ENCODE measurements around the gene YWHAG. TPM values are rescaled to one million over a fixed set of nuclear protein-coding genes. Genes with fewer than 3 reads are reported as not detected.
"Not testable (repeated sequence)": the region's sequence is repeated elsewhere in the genome, so short reads cannot be mapped to it uniquely, and the experiment has no call there.

YWHAG gene
- total RNA-seq, 1 experiment from 2014 or later = 192 TPM

- no peak for TF ChIP-seq TCF7 (CRISPR knock-in tag; IDR thresholded peaks at IDR 0.05; ENCODE audit: low read depth)
- TF ChIP-seq, protein P1, sequence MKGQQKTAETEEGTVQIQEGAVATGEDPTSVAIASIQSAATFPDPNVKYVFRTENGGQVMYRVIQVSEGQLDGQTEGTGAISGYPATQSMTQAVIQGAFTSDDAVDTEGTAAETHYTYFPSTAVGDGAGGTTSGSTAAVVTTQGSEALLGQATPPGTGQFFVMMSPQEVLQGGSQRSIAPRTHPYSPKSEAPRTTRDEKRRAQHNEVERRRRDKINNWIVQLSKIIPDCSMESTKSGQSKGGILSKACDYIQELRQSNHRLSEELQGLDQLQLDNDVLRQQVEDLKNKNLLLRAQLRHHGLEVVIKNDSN (CRISPR knock-in tag; IDR thresholded peaks at IDR 0.05) = no peak
- TF ChIP-seq NFE2L1 (CRISPR knock-in tag; IDR thresholded peaks at IDR 0.05) = no peak
- TF ChIP-seq E2F5 (CRISPR knock-in tag; IDR thresholded peaks at IDR 0.05) = no peak
- TF ChIP-seq, protein P2, sequence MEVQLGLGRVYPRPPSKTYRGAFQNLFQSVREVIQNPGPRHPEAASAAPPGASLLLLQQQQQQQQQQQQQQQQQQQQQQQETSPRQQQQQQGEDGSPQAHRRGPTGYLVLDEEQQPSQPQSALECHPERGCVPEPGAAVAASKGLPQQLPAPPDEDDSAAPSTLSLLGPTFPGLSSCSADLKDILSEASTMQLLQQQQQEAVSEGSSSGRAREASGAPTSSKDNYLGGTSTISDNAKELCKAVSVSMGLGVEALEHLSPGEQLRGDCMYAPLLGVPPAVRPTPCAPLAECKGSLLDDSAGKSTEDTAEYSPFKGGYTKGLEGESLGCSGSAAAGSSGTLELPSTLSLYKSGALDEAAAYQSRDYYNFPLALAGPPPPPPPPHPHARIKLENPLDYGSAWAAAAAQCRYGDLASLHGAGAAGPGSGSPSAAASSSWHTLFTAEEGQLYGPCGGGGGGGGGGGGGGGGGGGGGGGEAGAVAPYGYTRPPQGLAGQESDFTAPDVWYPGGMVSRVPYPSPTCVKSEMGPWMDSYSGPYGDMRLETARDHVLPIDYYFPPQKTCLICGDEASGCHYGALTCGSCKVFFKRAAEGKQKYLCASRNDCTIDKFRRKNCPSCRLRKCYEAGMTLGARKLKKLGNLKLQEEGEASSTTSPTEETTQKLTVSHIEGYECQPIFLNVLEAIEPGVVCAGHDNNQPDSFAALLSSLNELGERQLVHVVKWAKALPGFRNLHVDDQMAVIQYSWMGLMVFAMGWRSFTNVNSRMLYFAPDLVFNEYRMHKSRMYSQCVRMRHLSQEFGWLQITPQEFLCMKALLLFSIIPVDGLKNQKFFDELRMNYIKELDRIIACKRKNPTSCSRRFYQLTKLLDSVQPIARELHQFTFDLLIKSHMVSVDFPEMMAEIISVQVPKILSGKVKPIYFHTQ (CRISPR knock-in tag; IDR thresholded peaks at IDR 0.05) = no peak
- no peak for TF ChIP-seq ZNF219 (CRISPR knock-in tag; IDR thresholded peaks at IDR 0.05; ENCODE audit: borderline replicate concordance)
- TF ChIP-seq PREB (CRISPR knock-in tag; IDR thresholded peaks at IDR 0.05; ENCODE audit: borderline replicate concordance) = no peak
Observed at GRCh38 chr7:76310102-76310957, 48.5 kb downstream of the YWHAG start (continued).

GRCh38 chr7:76309341-76310101, 49.3 kb downstream of the YWHAG start:
- H3K4me1 Mint-ChIP-seq = peaks cover 19% of the 10 kb centered on the region
- not testable (repeated sequence) for ATAC-seq; H3K36me3 Mint-ChIP-seq; DNase-seq (ENCODE audit: low spot score); H3K4me3 Mint-ChIP-seq; H3K27ac Mint-ChIP-seq; H3K27me3 Mint-ChIP-seq (ENCODE audit: low read depth); H3K9me3 Mint-ChIP-seq
- POLR2A ChIA-PET = interaction anchor here (0.6 kb wide), 2 partner anchors 80 to 200 kb away, joined by 3 to 4 read pairs; no protein-coding TSS in a partner anchor
- CTCF ChIA-PET = interaction anchor here (0.7 to 1.0 kb wide), 3 partner anchors 8 to 443 kb away, joined by 3 to 4 read pairs (median 3); no protein-coding TSS in a partner anchor

GRCh38 chr7:76308874-76309273, 49.9 kb downstream of the YWHAG start:
- not testable (repeated sequence) for H3K9me3 Mint-ChIP-seq; H3K36me3 Mint-ChIP-seq; H3K4me3 Mint-ChIP-seq; ATAC-seq; DNase-seq (ENCODE audit: low spot score); H3K27me3 Mint-ChIP-seq (ENCODE audit: low read depth); H3K27ac Mint-ChIP-seq
- H3K4me1 Mint-ChIP-seq = peaks cover 23% of the 10 kb centered on the region
- POLR2A ChIA-PET = interaction anchor here (0.6 kb wide), 1 partner anchor 16 kb away, joined by 3 read pairs; no protein-coding TSS in a partner anchor
- CTCF ChIA-PET = interaction anchor here (0.7 to 1.0 kb wide), 3 partner anchors 9 to 442 kb away, joined by 3 to 4 read pairs (median 3); no protein-coding TSS in a partner anchor
- TF ChIP-seq NFYB (CRISPR knock-in tag; conservative IDR thresholded peaks at IDR 0.05; ENCODE audit: low read depth) = peak; percentile 59

- Mint-ChIP-seq H3K27me3 (ENCODE audit: low read depth) (peaks cover 20% of the 10 kb centered on the region), H3K4me3 (no peak overlapping the region), H3K27ac (no peak overlapping the region), H3K9me3 (peaks cover 8% of the 10 kb centered on the region), H3K36me3 (peaks cover 8% of the 10 kb centered on the region), H3K4me1 (peaks cover 23% of the 10 kb centered on the region)
- ATAC-seq (no peak), DNase-seq (ENCODE audit: low spot score) (no peak)
- ChIA-PET CTCF (interaction anchor here (0.7 to 4.8 kb wide), 3 partner anchors 9 to 22 kb away, joined by 4 to 30 read pairs (median 12); no protein-coding TSS in a partner anchor), POLR2A (no interaction called here)
- TF ChIP-seq NFATC4 (CRISPR knock-in tag; IDR thresholded peaks at IDR 0.05) = no peak
- TF ChIP-seq ZNF281 (CRISPR knock-in tag; IDR thresholded peaks at IDR 0.05) = no peak
- no peak for TF ChIP-seq ESRRA (CRISPR knock-in tag; IDR thresholded peaks at IDR 0.05; ENCODE audit: borderline replicate concordance)
- TF ChIP-seq, protein P3, sequence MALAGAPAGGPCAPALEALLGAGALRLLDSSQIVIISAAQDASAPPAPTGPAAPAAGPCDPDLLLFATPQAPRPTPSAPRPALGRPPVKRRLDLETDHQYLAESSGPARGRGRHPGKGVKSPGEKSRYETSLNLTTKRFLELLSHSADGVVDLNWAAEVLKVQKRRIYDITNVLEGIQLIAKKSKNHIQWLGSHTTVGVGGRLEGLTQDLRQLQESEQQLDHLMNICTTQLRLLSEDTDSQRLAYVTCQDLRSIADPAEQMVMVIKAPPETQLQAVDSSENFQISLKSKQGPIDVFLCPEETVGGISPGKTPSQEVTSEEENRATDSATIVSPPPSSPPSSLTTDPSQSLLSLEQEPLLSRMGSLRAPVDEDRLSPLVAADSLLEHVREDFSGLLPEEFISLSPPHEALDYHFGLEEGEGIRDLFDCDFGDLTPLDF (CRISPR knock-in tag; IDR thresholded peaks at IDR 0.05) = no peak
- TF ChIP-seq ZNF138 (CRISPR knock-in tag; conservative IDR thresholded peaks at IDR 0.05) = no peak
- no peak for TF ChIP-seq EMX1 (CRISPR knock-in tag; IDR thresholded peaks at IDR 0.05)
- TF ChIP-seq, protein P4, sequence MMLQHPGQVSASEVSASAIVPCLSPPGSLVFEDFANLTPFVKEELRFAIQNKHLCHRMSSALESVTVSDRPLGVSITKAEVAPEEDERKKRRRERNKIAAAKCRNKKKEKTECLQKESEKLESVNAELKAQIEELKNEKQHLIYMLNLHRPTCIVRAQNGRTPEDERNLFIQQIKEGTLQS (CRISPR knock-in tag; conservative IDR thresholded peaks at IDR 0.05) = no peak
- no peak for TF ChIP-seq ZNF423 (CRISPR knock-in tag; IDR thresholded peaks at IDR 0.05)
- no peak for TF ChIP-seq SMAD4 (CRISPR knock-in tag; IDR thresholded peaks at IDR 0.05)
Observed at GRCh38 chr7:76304888-76305375, 53.9 kb downstream of the YWHAG start.
